HCT116 (cell line): ENCODE measurements around the gene GNAI3. TPM values are rescaled to one million over a fixed set of nuclear protein-coding genes. Genes with fewer than 3 reads are reported as not detected.

Experiments used
- ATAC-seq: fragments of 200-7000 bp; cut with Tn5 transposase; 2 replicates; pipeline ENCODE4 v1.9.1; 2020; ENCODE audit warnings: mild to moderate bottlenecking, moderate library complexity
- BruUV-seq: library from RNA; stranded (reverse); fragments of 400-500 nt; replicated peaks from 2 replicates; lab custom pipeline; 2021; lab: Mats Ljungman, UMichigan
- CTCF ChIA-PET: fragments of 300-600 bp; sonication (Branson Sonifier 250); formaldehyde crosslinking; loops from one replicate; lab custom pipeline; 2021; ENCODE audit warnings: antibody characterized with exemption; lab: Charles Lee
- POLR2A ChIA-PET: fragments of 300-600, 350-600 bp; sonication (Branson Sonifier 250); formaldehyde crosslinking; loops from one replicate; lab custom pipeline; 2021; ENCODE audit warnings: antibody characterized with exemption; lab: Charles Lee
- RAD21 ChIA-PET, 2 experiments: fragments of 300-600 bp; sonication (Branson Sonifier 250); formaldehyde crosslinking; loops; one replicate each; lab custom pipeline; 2023; ENCODE audit warnings: low total read pairs in 2 of 2; ENCODE audit not compliant: uncharacterized antibody in 2 of 2, unreplicated experiment in 2 of 2, low non-redundant PET in 1 of 2; lab: Charles Lee
- DNase-seq: peaks from one replicate; pipeline ENCODE4 v3.0.0-alpha.2; 2010; ENCODE audit warnings: low read depth, low spot score
- H2AFZ ChIP-seq: fragments of 200-600 bp; shearing (Covaris generic), sonication (generic); 2 replicates; pipeline ENCODE4 v1.6.1; 2017; ENCODE audit warnings: low read depth, mixed run types, mixed read lengths, antibody characterized with exemption, low read length; ENCODE audit not compliant: poor library complexity, severe bottlenecking
- H3K27ac ChIP-seq: 2 replicates; pipeline ENCODE4 v1.5.1; 2012; ENCODE audit warnings: low read depth, low read length
- H3K27me3 ChIP-seq: fragments of 200-600 bp; sonication (generic); 2 replicates; pipeline ENCODE4 v1.6.1; 2016; ENCODE audit warnings: mixed run types, low read length, mixed read lengths; ENCODE audit not compliant: insufficient read depth
- H3K36me3 ChIP-seq, 2 experiments: fragments of 200-500 bp in 1 of 2; fragments of 200-600 bp in 1 of 2; sonication (Bioruptor generic) in 1 of 2; sonication (generic) in 1 of 2; 2 replicates each; pipeline versions ENCODE4 v1.5.1 to v1.6.1; 2014 to 2016; ENCODE audit warnings: low read length in 2 of 2, inconsistent platforms in 1 of 2, mixed read lengths in 1 of 2, mixed run types in 1 of 2; ENCODE audit not compliant: insufficient read depth in 2 of 2, control insufficient read depth in 1 of 2
- H3K4me1 ChIP-seq, 2 experiments: fragments of 200-600 bp in 1 of 2; sonication (generic) in 1 of 2; 2 replicates each; pipeline versions ENCODE4 v1.5.1 to v1.6.1; 2012 to 2017; ENCODE audit warnings: low read length in 2 of 2, inconsistent platforms in 1 of 2, mild to moderate bottlenecking in 1 of 2, mixed read lengths in 1 of 2, mixed run types in 1 of 2, moderate library complexity in 1 of 2; ENCODE audit not compliant: insufficient read depth in 2 of 2, control insufficient read depth in 1 of 2
- H3K4me2 ChIP-seq: fragments of 200-600 bp; sonication (generic); 2 replicates; pipeline ENCODE4 v1.6.1; 2017; ENCODE audit warnings: mixed run types, low read length, mixed read lengths
- H3K4me3 ChIP-seq, 2 experiments: fragments of 200-600 bp in 1 of 2; sonication (generic) in 1 of 2; replicated peaks in 1 of 2; 2 replicates each; pipeline ENCODE4 v1.5.1; 2011 to 2016; ENCODE audit warnings: low read length in 2 of 2, control low read depth in 1 of 2, low read depth in 1 of 2, mild to moderate bottlenecking in 1 of 2, mixed read lengths in 1 of 2, mixed run types in 1 of 2
- H3K79me2 ChIP-seq: fragments of 200-600 bp; sonication (generic); 2 replicates; pipeline ENCODE4 v1.6.1; 2017; ENCODE audit warnings: mild to moderate bottlenecking, mixed run types, low read length, moderate library complexity, mixed read lengths; ENCODE audit not compliant: insufficient read depth
- H3K9ac ChIP-seq: fragments of 200-600 bp; sonication (generic); 2 replicates; pipeline ENCODE4 v1.6.1; 2016; ENCODE audit warnings: low read length, mixed read lengths
- H3K9me2 ChIP-seq: fragments of 200-600 bp; sonication (generic), shearing (Covaris generic); 2 replicates; pipeline ENCODE4 v1.6.1; 2017; ENCODE audit warnings: mixed run types, mild to moderate bottlenecking, moderate library complexity; ENCODE audit not compliant: insufficient read depth
- H3K9me3 ChIP-seq, 2 experiments: fragments of 200-500 bp in 1 of 2; fragments of 200-600 bp in 1 of 2; sonication (Bioruptor generic) in 1 of 2; sonication (generic) in 1 of 2; 2 replicates each; pipeline ENCODE4 v1.6.1; 2014 to 2017; ENCODE audit warnings: low read length in 2 of 2, mixed read lengths in 2 of 2, inconsistent platforms in 1 of 2, low read depth in 1 of 2, mild to moderate bottlenecking in 1 of 2, mixed run types in 1 of 2, moderate library complexity in 1 of 2; ENCODE audit not compliant: control insufficient read depth in 1 of 2, insufficient read depth in 1 of 2
- H4K20me1 ChIP-seq: fragments of 200-600 bp; sonication (generic), shearing (Covaris generic); 2 replicates; pipeline ENCODE4 v1.6.1; 2017; ENCODE audit warnings: mixed run types, mild to moderate bottlenecking, moderate library complexity; ENCODE audit not compliant: insufficient read depth
- CBX3 ChIP-seq: IDR thresholded peaks from 2 replicates; pipeline ENCODE4 v1.6.1; 2012; ENCODE audit warnings: low read depth
- EZH2phosphoT487 ChIP-seq: fragments of 200-600 bp; IDR thresholded peaks from 2 replicates; pipeline ENCODE4 v1.6.1; 2018; ENCODE audit warnings: antibody characterized with exemption, borderline replicate concordance
- FOSL1 ChIP-seq: IDR thresholded peaks from 2 replicates; pipeline ENCODE4 v1.6.1; 2012; ENCODE audit warnings: low read depth
- JUND ChIP-seq: IDR thresholded peaks from 2 replicates; pipeline ENCODE4 v1.6.1; 2012
- MAX ChIP-seq: IDR thresholded peaks from 2 replicates; pipeline ENCODE4 v1.6.1; 2012
- POLR2AphosphoS5 ChIP-seq: IDR thresholded peaks from 2 replicates; pipeline ENCODE4 v1.6.1; 2011; ENCODE audit warnings: mild to moderate bottlenecking, low read depth, low read length, moderate library complexity
- RAD21 ChIP-seq: IDR thresholded peaks from 2 replicates; pipeline ENCODE4 v1.6.1; 2012; ENCODE audit warnings: low read depth, mild to moderate bottlenecking
- YY1 ChIP-seq: IDR thresholded peaks from 2 replicates; pipeline ENCODE4 v1.6.1; 2011; ENCODE audit warnings: low read length, low read depth, moderate library complexity, mild to moderate bottlenecking; ENCODE audit not compliant: insufficient replicate concordance; ENCODE audit errors: extremely low read depth
- ZBTB33 ChIP-seq: IDR thresholded peaks from 2 replicates; pipeline ENCODE4 v1.6.1; 2011; ENCODE audit warnings: mild to moderate bottlenecking, low read length, moderate library complexity; ENCODE audit not compliant: insufficient replicate concordance; ENCODE audit errors: extremely low read depth
- ZNF274 ChIP-seq: fragments of 200-500 bp; sonication (Bioruptor generic); IDR thresholded peaks from 2 replicates; pipeline ENCODE4 v1.6.1; 2014; ENCODE audit warnings: mild to moderate bottlenecking, low read depth, low read length, inconsistent platforms
- intact Hi-C: fragments of 100-400 bp; cut with micrococcal nuclease; formaldehyde crosslinking; loops from 2 replicates; pipeline ENCODE4 v1.10.0; 2022
- total RNA-seq: library from RNA; stranded (reverse); gene quantifications from one replicate; pipeline ENCODE4 v1.2.1, GENCODE V29; 2021; ENCODE audit not compliant: unreplicated experiment
- TF ChIP-seq, protein P1 (sequence below): IDR thresholded peaks from 2 replicates; pipeline ENCODE4 v1.6.1; 2012; ENCODE audit warnings: low read depth

Gene GNAI3
- total RNA-seq, 1 experiment from 2014 or later, result 9.5 TPM

DNA sequence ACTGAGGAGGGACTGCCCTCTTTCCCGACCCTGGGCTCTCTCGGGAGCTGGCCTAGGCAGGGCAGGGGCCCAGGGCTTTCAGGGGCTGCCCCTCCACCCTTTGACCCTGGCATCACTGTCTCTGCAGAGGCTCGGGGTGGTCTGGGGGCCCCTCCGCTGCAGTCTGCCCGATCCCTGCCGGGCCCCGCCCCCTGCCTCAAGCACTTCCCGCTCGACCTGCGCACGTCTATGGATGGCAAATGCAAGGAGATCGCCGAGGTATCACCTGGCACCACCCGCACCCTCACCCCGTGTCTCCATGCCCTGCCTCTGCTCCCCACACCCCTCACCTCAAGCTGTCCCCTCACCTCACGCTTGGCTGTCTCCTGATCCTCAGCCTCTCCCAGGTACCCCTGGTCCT lies 76.8 kb downstream of the GNAI3 start:
- no peaks in the 10 kb centered on the region for H3K9me2 ChIP-seq
- DNase-seq (no peak), ATAC-seq (no peak)
- H3K4me3 ChIP-seq, result no peak overlapping the region
- no peaks in the 10 kb centered on the region for H3K9me3 ChIP-seq
- RAD21 ChIA-PET, result no interaction called here
- TF ChIP-seq POLR2AphosphoS5, result no peak
- POLR2A ChIA-PET, result no interaction called here
- H3K36me3 ChIP-seq, result peaks cover 0 to 16% of the 10 kb centered on the region in 2 experiments; a peak in 2 of 4 replicates
- CTCF ChIA-PET, result interaction anchor here (0.9 kb wide), 1 partner anchor 24 kb away, joined by 3 read pairs; no protein-coding TSS in a partner anchor
- no peak overlapping the region for H3K27ac ChIP-seq
- BruUV-seq, result no TSS peak
- no peak overlapping the region for H2AFZ ChIP-seq
- H3K9ac ChIP-seq, result no peak overlapping the region
- H3K79me2 ChIP-seq, result peaks cover 47% of the 10 kb centered on the region
- H3K4me2 ChIP-seq, result no peak overlapping the region
- H3K4me1 ChIP-seq, result peaks cover 13 to 20% of the 10 kb centered on the region in 2 experiments; a peak in 2 of 4 replicates
- intact Hi-C loops, result no loop called here
- no peaks in the 10 kb centered on the region for H3K27me3 ChIP-seq
- no peaks in the 10 kb centered on the region for H4K20me1 ChIP-seq

- Histone ChIP-seq H2AFZ (no peak overlapping the region), H3K9ac (no peak overlapping the region), H3K36me3 (peaks cover 3 to 16% of the 10 kb centered on the region in 2 experiments; a peak in 3 of 4 replicates), H4K20me1 (no peaks in the 10 kb centered on the region), H3K9me3 (no peaks in the 10 kb centered on the region), H3K27ac (no peak overlapping the region), H3K79me2 (peaks cover 40% of the 10 kb centered on the region), H3K4me3 (no peak overlapping the region), H3K9me2 (no peaks in the 10 kb centered on the region), H3K4me1 (peaks cover 13 to 20% of the 10 kb centered on the region in 2 experiments; a peak in 2 of 4 replicates), H3K4me2 (no peak overlapping the region), H3K27me3 (no peaks in the 10 kb centered on the region)
- CTCF ChIA-PET, result interaction anchor here (0.9 to 1.0 kb wide), 2 partner anchors 24 to 78 kb away, joined by 3 read pairs; partner anchors contain the start of gene GNAI3
- no peak for ATAC-seq
- intact Hi-C loops, result no loop called here
- DNase-seq, result no peak
- no TSS peak for BruUV-seq
- POLR2A ChIA-PET, result no interaction called here
- RAD21 ChIA-PET, result no interaction called here
- TF ChIP-seq EZH2phosphoT487 (no peak), RAD21 (no peak), JUND (no peak), MAX (no peak), CBX3 (no peak), YY1 (no peak), ZBTB33 (no peak), ZNF274 (no peak), POLR2AphosphoS5 (no peak), FOSL1 (no peak)
- TF ChIP-seq, protein P1, sequence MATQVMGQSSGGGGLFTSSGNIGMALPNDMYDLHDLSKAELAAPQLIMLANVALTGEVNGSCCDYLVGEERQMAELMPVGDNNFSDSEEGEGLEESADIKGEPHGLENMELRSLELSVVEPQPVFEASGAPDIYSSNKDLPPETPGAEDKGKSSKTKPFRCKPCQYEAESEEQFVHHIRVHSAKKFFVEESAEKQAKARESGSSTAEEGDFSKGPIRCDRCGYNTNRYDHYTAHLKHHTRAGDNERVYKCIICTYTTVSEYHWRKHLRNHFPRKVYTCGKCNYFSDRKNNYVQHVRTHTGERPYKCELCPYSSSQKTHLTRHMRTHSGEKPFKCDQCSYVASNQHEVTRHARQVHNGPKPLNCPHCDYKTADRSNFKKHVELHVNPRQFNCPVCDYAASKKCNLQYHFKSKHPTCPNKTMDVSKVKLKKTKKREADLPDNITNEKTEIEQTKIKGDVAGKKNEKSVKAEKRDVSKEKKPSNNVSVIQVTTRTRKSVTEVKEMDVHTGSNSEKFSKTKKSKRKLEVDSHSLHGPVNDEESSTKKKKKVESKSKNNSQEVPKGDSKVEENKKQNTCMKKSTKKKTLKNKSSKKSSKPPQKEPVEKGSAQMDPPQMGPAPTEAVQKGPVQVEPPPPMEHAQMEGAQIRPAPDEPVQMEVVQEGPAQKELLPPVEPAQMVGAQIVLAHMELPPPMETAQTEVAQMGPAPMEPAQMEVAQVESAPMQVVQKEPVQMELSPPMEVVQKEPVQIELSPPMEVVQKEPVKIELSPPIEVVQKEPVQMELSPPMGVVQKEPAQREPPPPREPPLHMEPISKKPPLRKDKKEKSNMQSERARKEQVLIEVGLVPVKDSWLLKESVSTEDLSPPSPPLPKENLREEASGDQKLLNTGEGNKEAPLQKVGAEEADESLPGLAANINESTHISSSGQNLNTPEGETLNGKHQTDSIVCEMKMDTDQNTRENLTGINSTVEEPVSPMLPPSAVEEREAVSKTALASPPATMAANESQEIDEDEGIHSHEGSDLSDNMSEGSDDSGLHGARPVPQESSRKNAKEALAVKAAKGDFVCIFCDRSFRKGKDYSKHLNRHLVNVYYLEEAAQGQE, result no peak
These were observed 77.5 kb downstream of the GNAI3 start for GRCh38 chr1:109625601-109626560.
